Renal cortical epithelial cell (primary cell): ENCODE results near the gene BAX. TPM values are rescaled to one million over a fixed set of nuclear protein-coding genes. Genes with fewer than 3 reads are reported as not detected.

Source experiments
- total RNA-seq: library from RNA; depleted of rRNA; stranded (reverse); fragments of >200 nt; gene quantifications from 2 replicates; pipeline ENCODE4 v1.2.3, GENCODE V29; 2014

Gene BAX
- total RNA-seq, 1 donor from 2014 or later = 135 TPM

Other genes starting within 250 kb of the BAX start
- gene MAMSTR, start 235.2 kb upstream of the BAX start, total RNA-seq = 0.25 and 0.87 TPM in 2 replicates
- gene RASIP1, start 214.3 kb upstream of the BAX start, total RNA-seq = 0.50 and 0.69 TPM in 2 replicates
- not detected in 2 replicates for gene IZUMO1, start 208.0 kb upstream of the BAX start, total RNA-seq
- gene FUT1, start 202.2 kb upstream of the BAX start, total RNA-seq = 0.05 and 3.0 TPM in 2 replicates
- not detected in 2 replicates for gene FGF21, start 199.4 kb upstream of the BAX start, total RNA-seq
- gene BCAT2, start 143.8 kb upstream of the BAX start, total RNA-seq = 27.2 and 37.3 TPM in 2 replicates
- gene HSD17B14, start 118.4 kb upstream of the BAX start, total RNA-seq = 0.60 and 1.7 TPM in 2 replicates
- gene PLEKHA4, start 86.3 kb upstream of the BAX start, total RNA-seq = 6.8 and 14.4 TPM in 2 replicates
- gene PPP1R15A, start 82.5 kb upstream of the BAX start, total RNA-seq = 28.1 and 29.9 TPM in 2 replicates
- 0.10 TPM in 1 of 2 replicates, not detected in the other for gene TULP2, start 56.1 kb upstream of the BAX start, total RNA-seq
- 100 and 287 TPM in 2 replicates for gene NUCB1, start 54.6 kb upstream of the BAX start, total RNA-seq
- gene DHDH, start 21.2 kb upstream of the BAX start, total RNA-seq = 0.10 and 1.7 TPM in 2 replicates
- gene FTL, start 10.4 kb downstream of the BAX start, total RNA-seq = 1,420 and 1,436 TPM in 2 replicates
- gene GYS1, start 38.4 kb downstream of the BAX start, total RNA-seq = 42.9 and 72.1 TPM in 2 replicates
- gene RUVBL2, start 39.0 kb downstream of the BAX start, total RNA-seq = 170 and 313 TPM in 2 replicates
- gene LHB, start 62.2 kb downstream of the BAX start, total RNA-seq = 0.25 TPM in 1 of 2 replicates, not detected in the other
- not detected in 2 replicates for gene CGB3, start 69.5 kb downstream of the BAX start, total RNA-seq
- 1.0 TPM in 1 of 2 replicates, not detected in the other for gene CGB2, start 77.0 kb downstream of the BAX start, total RNA-seq
- 1.4 TPM in 1 of 2 replicates, not detected in the other for gene CGB1, start 82.0 kb downstream of the BAX start, total RNA-seq
- not detected in 2 replicates for gene CGB5, start 89.0 kb downstream of the BAX start, total RNA-seq
- gene CGB8, start 94.2 kb downstream of the BAX start, total RNA-seq = 1.2 TPM in 1 of 2 replicates, not detected in the other
- 0.25 and 0.35 TPM in 2 replicates for gene CGB7, start 102.9 kb downstream of the BAX start, total RNA-seq
- gene NTF4, start 109.9 kb downstream of the BAX start, total RNA-seq = 0.25 and 0.52 TPM in 2 replicates
- gene KCNA7, start 117.8 kb downstream of the BAX start, total RNA-seq = not detected in 2 replicates
- 82.8 and 138 TPM in 2 replicates for gene SNRNP70, start 130.6 kb downstream of the BAX start, total RNA-seq
- gene LIN7B, start 159.5 kb downstream of the BAX start, total RNA-seq = 2.5 and 7.5 TPM in 2 replicates
- gene C19orf73, start 164.3 kb downstream of the BAX start, total RNA-seq = 0.45 TPM in 1 of 2 replicates, not detected in the other
- 2.6 and 3.6 TPM in 2 replicates for gene PPFIA3, start 164.7 kb downstream of the BAX start, total RNA-seq
- gene HRC, start 200.5 kb downstream of the BAX start, total RNA-seq = not detected in 2 replicates
- gene TRPM4, start 202.9 kb downstream of the BAX start, total RNA-seq = 15.3 and 30.4 TPM in 2 replicates